Right lobe of liver (tissue), 6 donors: Measurements from ENCODE around the gene CLIP2. TPM values are rescaled to one million over a fixed set of nuclear protein-coding genes. Genes with fewer than 3 reads are reported as not detected.

Experiments used
- ATAC-seq, 4 donors: fragments of 200-7000 bp; cut with Tn5 transposase; one replicate each; pipeline ENCODE4 v1.9.1; 2020; ENCODE audit warnings: mild to moderate bottlenecking in 4 of 4, moderate library complexity in 4 of 4
- DNase-seq, 3 donors: peaks; one replicate each; pipeline ENCODE4 v3.0.0-alpha.2; 2020
- H3K27ac ChIP-seq, 3 donors: fragments of 200-600 bp; one replicate each; pipeline ENCODE4 v1.8.0; 2022
- H3K27me3 ChIP-seq, 2 donors: fragments of 200-600 bp; one replicate each; pipeline ENCODE4 v1.8.0; 2022
- H3K36me3 ChIP-seq, 4 donors: fragments of 200-600 bp; sonication (generic) in 1 of 4; one replicate each; pipeline versions ENCODE4 v1.5.1 to v1.8.0; 2017 to 2022; ENCODE audit warnings: control low read depth in 1 of 4
- H3K4me1 ChIP-seq, 4 donors: fragments of 200-600 bp; sonication (generic) in 1 of 4; one replicate each; pipeline versions ENCODE4 v1.5.1 to v1.8.0; 2017 to 2022; ENCODE audit warnings: control low read depth in 1 of 4
- H3K4me3 ChIP-seq, 3 donors: fragments of 200-600 bp; one replicate each; pipeline ENCODE4 v1.8.0; 2022
- H3K9me3 ChIP-seq, 4 donors: fragments of 200-600 bp; sonication (generic) in 1 of 4; one replicate each; pipeline versions ENCODE4 v1.5.1 to v1.8.0; 2017 to 2022; ENCODE audit warnings: control low read depth in 1 of 4
- CTCF ChIP-seq, 4 donors: fragments of 200-600 bp in 3 of 4; fragments of 450-650 bp in 1 of 4; IDR thresholded peaks; one replicate each; pipeline versions ENCODE4 v1.5.1 to v1.8.0; 2016 to 2022; ENCODE audit warnings: antibody characterized with exemption in 4 of 4, mild to moderate bottlenecking in 2 of 4
- POLR2A ChIP-seq: fragments of 450-650 bp; IDR thresholded peaks from one replicate; pipeline ENCODE4 v1.6.1; 2017; ENCODE audit warnings: antibody characterized with exemption, mild to moderate bottlenecking
- WGBS: methylation state at CpG from one replicate; pipeline ENCODE4 v1.1.6; 2018; ENCODE audit warnings: low coverage, low lambda C conversion rate; ENCODE audit not compliant: insufficient coverage; ENCODE audit errors: missing lambda C conversion rate; 5-methylcytosine and 5-hydroxymethylcytosine counted together
- intact Hi-C, 2 donors: fragments of 100-400 bp; cut with DNase I; formaldehyde crosslinking; loops; one replicate each; pipeline versions ENCODE4 v1.11.2 to v1.14.1; 2022
- total RNA-seq, 6 experiments: library from RNA; depleted of rRNA in 2 of 6; stranded (reverse); fragments of >200 nt in 2 of 6; fragmentation: NEBNext Ultra II Directional in 3 of 6; extraction: Animal tissue kit (Norgen Biotek cat#: 25700) in 3 of 6; gene quantifications; one replicate each; pipeline versions ENCODE4 v1.1.0 to v1.2.4, GENCODE V29; 2016 to 2023
- donor health status: DM: no; HTN: yes; CAD: no.
- donor health status: DM: no; HTN: no; CAD: no.
- donor health status: DM: no; HTN: no; CAD: no.
- donor health status: DM: no; HTN: yes; CAD: no.
- donor health status: DM: no; HTN: yes; CAD: no.

The CLIP2 gene
- total RNA-seq, 6 experiments from 2014 or later = 2.8 to 6.8 (median 4.2) TPM

GRCh38 chr7:74405191-74405898 lies 116.1 kb downstream of the CLIP2 start:
- H3K36me3 ChIP-seq = no peaks in the 10 kb centered on the region
- H3K27ac ChIP-seq = no peak overlapping the region
- intact Hi-C loops = no loop called here
- no peaks in the 10 kb centered on the region for H3K27me3 ChIP-seq
- 40% methylated on average over 1 of the region's 31 CpGs for WGBS
- no peaks in the 10 kb centered on the region for H3K4me1 ChIP-seq
- H3K9me3 ChIP-seq = no peaks in the 10 kb centered on the region
- TF ChIP-seq CTCF (IDR thresholded peaks at IDR 0.05) (peak in 2 of 4 donors; percentile 13 to 19), POLR2A (no peak)
- ATAC-seq = peak in 1 of 4 donors; percentile 37
- no peak overlapping the region for H3K4me3 ChIP-seq
- DNase-seq = no peak

- intact Hi-C loops = no loop called here
- Histone ChIP-seq H3K9me3 (no peaks in the 10 kb centered on the region), H3K4me3 (no peak overlapping the region), H3K36me3 (no peaks in the 10 kb centered on the region), H3K27ac (no peak overlapping the region), H3K4me1 (no peaks in the 10 kb centered on the region), H3K27me3 (no peaks in the 10 kb centered on the region)
- DNase-seq = no peak
- 71% methylated on average over 4 of the region's 20 CpGs for WGBS
- TF ChIP-seq CTCF (IDR thresholded peaks at IDR 0.05) (no peak), POLR2A (no peak)
- ATAC-seq = no peak
These were observed 116.8 kb downstream of the CLIP2 start for GRCh38 chr7:74405899-74406512.

- H3K9me3 ChIP-seq = no peaks in the 10 kb centered on the region
- no peaks in the 10 kb centered on the region for H3K4me1 ChIP-seq
- H3K4me3 ChIP-seq = no peak overlapping the region
- intact Hi-C loops = no loop called here
- ATAC-seq (no peak), DNase-seq (no peak)
- no peaks in the 10 kb centered on the region for H3K27me3 ChIP-seq
- 72% methylated on average over 4 of the region's 4 CpGs for WGBS
- H3K27ac ChIP-seq = no peak overlapping the region
- no peak for TF ChIP-seq POLR2A
- TF ChIP-seq CTCF (IDR thresholded peaks at IDR 0.05) = no peak
- H3K36me3 ChIP-seq = no peaks in the 10 kb centered on the region
These were observed 118.8 kb downstream of the CLIP2 start for GRCh38 chr7:74407958-74408357.

- ATAC-seq = no peak
- H3K4me3 ChIP-seq = no peak overlapping the region
- no peaks in the 10 kb centered on the region for H3K27me3 ChIP-seq
- intact Hi-C loops = no loop called here
- 67% methylated on average over 6 of the region's 7 CpGs for WGBS
- H3K9me3 ChIP-seq = no peaks in the 10 kb centered on the region
- no peak overlapping the region for H3K27ac ChIP-seq
- H3K36me3 ChIP-seq = no peaks in the 10 kb centered on the region
- no peaks in the 10 kb centered on the region for H3K4me1 ChIP-seq
- DNase-seq = no peak
- no peak for TF ChIP-seq CTCF (IDR thresholded peaks at IDR 0.05)
These were observed 120.4 kb downstream of the CLIP2 start for GRCh38 chr7:74409571-74409970.
